Retinal pigment epithelial cell (primary cell): Measurements from ENCODE around the gene MYO7B.

Experiments
- DNase-seq: peaks from one replicate; pipeline ENCODE4 v3.0.0-alpha.2; 2010; ENCODE audit warnings: low read depth
- H3K4me3 ChIP-seq: 2 replicates; pipeline ENCODE4 v1.5.1; 2011; ENCODE audit warnings: mild to moderate bottlenecking, low read length, control low read depth, moderate library complexity
- CTCF ChIP-seq: conservative IDR thresholded peaks from 2 replicates; pipeline ENCODE4 v1.5.1; 2011; ENCODE audit warnings: low read depth, low read length, control low read depth, inconsistent platforms

MYO7B gene

GRCh38 chr2:127631997-127632581 is 96.6 kb downstream of the MYO7B start:
- no peak for TF ChIP-seq CTCF
- no peak overlapping the region for H3K4me3 ChIP-seq
- no peak for DNase-seq

DNA sequence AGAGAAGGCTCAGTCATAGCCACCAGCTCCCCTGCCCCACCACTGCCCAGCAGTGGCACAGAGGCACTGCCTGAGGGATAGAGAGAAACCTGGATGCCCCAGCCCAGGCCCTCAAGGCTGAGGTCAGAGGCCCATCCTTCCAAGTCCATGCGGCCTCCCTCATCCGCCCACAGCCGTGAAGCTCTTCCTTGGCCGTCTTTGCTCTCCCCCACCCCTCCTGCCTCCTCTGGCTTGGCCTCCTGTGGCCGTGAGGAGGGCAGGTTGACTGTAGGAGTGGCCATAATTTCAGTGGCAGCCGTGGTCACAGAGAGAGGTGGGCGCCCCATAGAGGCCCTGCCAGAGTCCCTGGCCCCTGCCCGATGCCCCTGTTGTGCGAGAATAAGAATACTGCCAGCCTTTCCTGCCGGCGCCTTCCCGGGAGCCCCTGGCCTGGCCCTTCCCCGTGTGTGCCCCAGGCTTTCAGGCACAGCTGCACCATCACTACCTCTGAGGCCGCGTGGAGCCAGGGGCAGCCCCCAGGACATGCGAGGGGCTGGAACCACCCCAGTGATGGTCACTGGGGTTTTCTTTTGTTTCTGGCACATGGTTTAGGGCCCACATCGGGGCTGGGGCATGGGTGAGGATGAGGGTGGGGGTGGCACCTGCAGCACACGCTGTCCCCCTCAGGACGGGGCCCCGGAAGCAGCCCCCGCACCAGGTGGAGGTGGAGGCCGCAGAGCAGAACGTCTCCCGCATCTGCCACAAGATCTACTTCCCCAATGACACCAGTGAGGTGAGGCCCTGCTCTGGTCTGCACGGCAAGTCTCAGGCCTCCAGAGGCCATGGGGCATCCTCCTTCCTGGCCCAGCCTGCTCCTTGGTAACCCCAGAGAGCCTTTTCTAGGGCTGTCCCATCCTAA is 97.4 kb downstream of the MYO7B start:
- TF ChIP-seq CTCF, result no peak
- DNase-seq, result no peak
- no peak overlapping the region for H3K4me3 ChIP-seq

- no peak for DNase-seq
- H3K4me3 ChIP-seq, result no peak overlapping the region
- no peak for TF ChIP-seq CTCF
Measured at GRCh38 chr2:127633556-127634065, 98.1 kb downstream of the MYO7B start.

- TF ChIP-seq CTCF, result no peak
- no peak for DNase-seq
Measured at GRCh38 chr2:127634066-127634617, 98.7 kb downstream of the MYO7B start.

DNA sequence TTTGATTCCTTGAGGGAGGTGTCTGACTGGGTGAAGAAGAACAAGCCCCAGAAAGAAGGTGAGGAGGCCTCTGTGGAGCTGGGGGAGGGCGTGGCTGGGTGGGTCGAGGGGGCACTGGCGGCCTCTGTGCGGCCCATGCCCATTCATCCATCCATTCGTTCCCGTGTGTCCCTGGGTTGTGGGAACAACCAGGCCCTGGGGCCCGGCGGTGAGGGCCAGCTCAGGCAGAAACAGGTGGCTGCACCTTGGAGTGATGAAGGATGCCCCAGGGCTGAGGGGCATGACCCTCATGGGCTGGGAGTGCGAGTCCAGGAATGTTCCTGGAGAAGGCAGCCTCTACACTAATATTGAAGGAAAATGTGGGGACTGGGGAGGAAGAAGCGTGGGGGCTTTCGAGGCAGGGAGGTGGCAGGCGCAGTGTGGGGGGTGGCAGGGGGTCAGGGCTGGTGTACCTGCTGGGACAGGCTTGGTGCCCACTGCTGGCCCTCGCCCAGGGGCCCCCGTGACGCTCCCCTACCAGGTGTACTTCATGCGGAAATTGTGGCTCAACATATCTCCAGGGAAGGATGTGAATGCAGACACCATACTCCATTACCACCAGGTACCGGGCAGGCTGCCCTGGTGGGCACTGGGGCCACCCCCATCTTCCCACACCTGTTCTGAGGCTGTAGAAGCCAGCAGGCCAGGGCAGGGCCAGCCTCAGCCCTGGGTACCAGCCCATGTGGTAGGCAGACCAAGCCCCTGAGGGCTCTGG is 99.3 kb downstream of the MYO7B start:
- DNase-seq, result no peak
- no peak for TF ChIP-seq CTCF
- no peak overlapping the region for H3K4me3 ChIP-seq

More at GRCh38 chr2:127634066-127634617, 98.7 kb downstream of the MYO7B start:
- H3K4me3 ChIP-seq, result no peak overlapping the region

DNA sequence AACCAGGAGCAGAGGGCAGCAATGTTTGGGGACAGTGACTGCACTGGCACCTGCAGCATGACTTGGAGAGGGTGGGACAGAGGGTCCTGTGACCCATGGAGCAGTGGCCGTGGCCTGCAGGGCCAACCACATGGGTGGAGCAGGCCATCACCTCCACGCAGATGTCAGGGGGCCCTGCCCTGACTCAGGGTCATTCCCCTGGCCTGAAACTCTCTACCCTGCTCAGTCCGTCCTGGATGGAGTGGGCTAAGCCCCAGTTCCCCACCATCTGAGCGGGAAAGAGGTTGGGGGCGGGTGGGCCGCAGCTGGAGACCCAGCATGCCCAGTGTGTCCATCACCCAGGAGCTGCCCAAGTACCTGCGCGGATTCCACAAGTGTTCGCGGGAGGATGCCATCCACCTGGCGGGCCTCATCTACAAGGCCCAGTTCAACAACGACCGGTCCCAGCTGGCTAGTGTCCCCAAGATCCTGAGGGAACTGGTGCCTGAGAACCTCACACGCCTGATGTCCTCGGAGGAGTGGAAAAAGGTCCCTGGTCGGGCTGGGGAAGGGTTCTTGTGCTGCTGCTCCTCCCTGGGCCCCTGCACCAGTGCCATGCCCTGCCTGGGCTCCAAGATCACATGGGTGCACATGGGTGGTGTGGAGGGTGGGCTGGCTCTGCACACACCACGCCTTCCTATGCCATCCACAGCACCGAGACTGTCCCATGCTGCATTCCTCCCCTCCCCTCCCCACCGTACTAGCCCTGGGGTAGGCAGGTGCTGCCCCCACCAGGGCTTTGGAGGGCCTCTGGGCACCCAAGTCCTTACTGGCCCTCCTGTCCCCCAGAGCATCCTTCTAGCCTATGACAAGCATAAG is 100.1 kb downstream of the MYO7B start:
- DNase-seq, result no peak
- no peak overlapping the region for H3K4me3 ChIP-seq
- TF ChIP-seq CTCF, result no peak
